ENCODE measurements around the gene DNAAF5.

The DNAAF5 gene

GRCh38 chr7:816751-817671 is 90.5 kb downstream of the DNAAF5 start:
- intact Hi-C loops (cut with DNase I), result no loop called here
- DNase-seq, result peak in 10 of 42 donors; percentile 20 to 59 (median 29)

DNA sequence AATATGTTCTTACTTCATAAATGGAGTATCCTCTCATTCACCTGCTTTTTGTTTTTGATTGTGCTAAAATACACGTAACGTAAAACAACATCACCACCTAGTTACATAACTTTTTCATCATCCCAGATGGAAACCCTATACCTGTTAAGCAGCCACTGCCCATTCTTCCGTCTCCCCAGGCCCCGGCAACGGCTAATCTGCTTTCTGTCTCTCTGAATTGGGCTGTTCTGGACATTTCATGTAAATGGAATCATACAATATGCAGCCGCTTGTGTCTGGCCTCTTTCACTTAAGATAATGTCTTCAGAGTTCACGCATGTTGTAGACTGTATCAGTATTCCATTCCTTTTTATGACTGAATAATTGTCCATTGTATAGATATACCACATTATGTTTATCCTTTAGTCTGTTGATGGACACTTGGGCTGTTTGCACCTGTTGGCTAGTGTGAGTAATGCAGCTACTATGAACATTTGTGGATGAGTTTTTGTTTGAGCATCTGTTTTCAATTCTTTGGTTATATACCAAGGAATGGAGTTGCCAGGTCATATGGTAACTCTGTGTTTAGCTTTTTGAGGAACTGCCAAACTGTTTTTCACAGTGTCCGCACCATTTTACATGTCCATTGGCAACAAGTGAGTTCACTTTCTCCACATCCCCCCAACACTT is 91.7 kb downstream of the DNAAF5 start:
- intact Hi-C loops (cut with DNase I), result no loop called here
- no peak for DNase-seq

GRCh38 chr7:820341-820740 is 93.8 kb downstream of the DNAAF5 start:
- DNase-seq, result no peak

GRCh38 chr7:821688-822087 is 95.2 kb downstream of the DNAAF5 start:
- DNase-seq, result peak in 11 of 42 donors; percentile 24 to 60 (median 47)
- intact Hi-C loops (cut with DNase I), result loop anchor here (5.0 kb wide), 1 partner anchor 41 kb away; no protein-coding TSS in a partner anchor

More at GRCh38 chr7:820341-820740, 93.8 kb downstream of the DNAAF5 start:
- intact Hi-C loops (cut with DNase I), result loop anchor here (5.0 kb wide), 1 partner anchor 42 kb away; no protein-coding TSS in a partner anchor

DNA sequence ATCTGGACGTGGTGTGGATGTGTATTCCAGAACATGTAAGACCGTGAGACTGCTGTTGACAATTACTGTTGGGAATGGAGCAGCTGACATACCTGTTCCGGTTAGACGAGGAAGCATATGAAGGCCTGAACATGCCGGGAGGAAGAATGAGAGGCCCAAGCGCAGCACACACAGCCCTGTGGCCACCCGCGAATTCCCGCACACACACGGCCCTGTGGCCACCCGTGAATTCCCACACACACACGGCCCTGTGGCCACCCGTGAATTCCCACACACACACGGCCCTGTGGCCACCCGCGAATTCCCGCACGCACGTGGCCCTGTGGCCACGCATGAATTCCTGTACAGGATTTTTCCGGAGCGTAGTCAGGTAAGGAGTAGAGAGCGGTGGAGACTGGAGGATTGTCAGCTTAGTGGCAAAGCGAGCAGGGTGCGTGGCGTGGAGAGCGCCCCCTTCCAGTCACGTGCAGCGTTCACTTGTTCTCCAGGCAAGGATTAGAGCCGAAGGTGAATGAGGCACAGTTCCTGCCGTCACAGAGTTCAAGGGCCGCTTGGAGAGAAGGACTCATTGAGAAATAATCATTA is 96.3 kb downstream of the DNAAF5 start:
- intact Hi-C loops (cut with DNase I), result loop anchor here (5.0 kb wide), 1 partner anchor 40 kb away; no protein-coding TSS in a partner anchor
- DNase-seq, result no peak

DNA sequence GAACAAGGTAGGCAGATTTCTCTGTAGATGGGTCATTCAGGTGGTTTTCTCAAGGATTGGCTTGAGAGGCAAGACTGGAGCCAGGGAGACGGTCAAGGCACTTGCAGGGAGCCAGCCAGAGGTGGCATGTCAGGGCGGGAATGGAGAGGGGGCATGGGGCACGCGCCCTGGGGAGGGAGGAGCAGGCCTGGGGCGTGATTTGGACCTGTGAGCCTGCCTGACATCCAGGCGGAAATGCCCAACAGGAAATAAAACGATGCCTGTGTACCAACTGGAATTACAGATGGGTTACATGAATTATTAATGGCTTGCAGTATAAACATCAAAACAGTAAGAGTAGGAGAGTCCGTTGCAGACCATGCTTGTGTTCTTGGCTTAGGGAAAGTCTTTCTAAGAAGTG is 97.2 kb downstream of the DNAAF5 start:
- DNase-seq, result no peak
- intact Hi-C loops (cut with DNase I), result loop anchor here (5.0 kb wide), 1 partner anchor 39 kb away; no protein-coding TSS in a partner anchor

DNA sequence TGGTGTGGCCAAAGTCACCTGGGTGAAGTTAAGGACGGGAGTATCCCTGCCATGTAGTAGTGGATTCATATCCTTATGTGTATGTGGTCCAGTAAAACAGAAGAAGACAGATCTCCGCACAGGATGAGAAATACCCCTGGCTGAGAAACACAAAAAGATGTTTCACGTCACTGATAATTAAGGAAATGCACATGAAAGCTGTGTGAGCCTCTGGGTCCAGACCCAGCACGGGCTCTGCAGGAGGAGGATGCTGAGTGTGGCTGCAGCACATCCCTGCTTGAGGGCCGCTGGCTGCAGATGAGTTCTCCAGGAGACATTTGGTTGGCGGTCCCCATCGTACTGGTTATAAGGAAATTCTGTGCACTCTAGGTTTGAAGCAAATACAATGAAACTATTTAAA is 97.6 kb downstream of the DNAAF5 start:
- no peak for DNase-seq
- intact Hi-C loops (cut with DNase I), result loop anchor here (5.0 kb wide), 1 partner anchor 38 kb away; no protein-coding TSS in a partner anchor

DNA sequence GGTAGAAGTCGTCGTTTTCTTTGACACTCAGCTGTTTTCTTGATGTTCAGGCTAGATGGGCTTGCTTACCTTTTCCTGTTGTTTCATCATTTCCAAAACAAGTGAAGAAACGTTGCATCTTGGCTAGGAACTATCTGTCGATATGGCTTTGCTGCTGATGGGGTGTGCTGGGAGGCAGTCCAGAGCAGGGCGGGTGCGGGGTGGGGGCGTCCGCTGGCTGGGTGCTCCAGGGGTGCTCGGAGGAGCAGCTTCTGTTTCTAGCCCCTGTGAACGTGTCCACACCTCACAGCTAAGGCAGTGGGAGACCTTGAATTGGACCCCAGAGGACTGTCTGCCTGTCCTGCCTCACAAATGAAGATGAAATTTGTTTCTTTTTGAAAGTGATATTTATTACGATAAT is 98.2 kb downstream of the DNAAF5 start:
- no peak for DNase-seq

GRCh38 chr7:825386-825785 is 98.9 kb downstream of the DNAAF5 start:
- intact Hi-C loops (cut with DNase I), result no loop called here
- DNase-seq, result no peak

More for the DNA sequence above, 98.2 kb downstream of the DNAAF5 start:
- intact Hi-C loops (cut with DNase I), result loop anchor here (5.0 kb wide), 1 partner anchor 38 kb away; no protein-coding TSS in a partner anchor

GRCh38 chr7:826230-826917 is 99.9 kb downstream of the DNAAF5 start:
- intact Hi-C loops (cut with DNase I), result no loop called here
- DNase-seq, result peak in 5 of 42 donors; percentile 24 to 57 (median 36)

GRCh38 chr7:828793-829561 is 102.5 kb downstream of the DNAAF5 start:
- no peak for DNase-seq
- intact Hi-C loops (cut with DNase I), result no loop called here

DNA sequence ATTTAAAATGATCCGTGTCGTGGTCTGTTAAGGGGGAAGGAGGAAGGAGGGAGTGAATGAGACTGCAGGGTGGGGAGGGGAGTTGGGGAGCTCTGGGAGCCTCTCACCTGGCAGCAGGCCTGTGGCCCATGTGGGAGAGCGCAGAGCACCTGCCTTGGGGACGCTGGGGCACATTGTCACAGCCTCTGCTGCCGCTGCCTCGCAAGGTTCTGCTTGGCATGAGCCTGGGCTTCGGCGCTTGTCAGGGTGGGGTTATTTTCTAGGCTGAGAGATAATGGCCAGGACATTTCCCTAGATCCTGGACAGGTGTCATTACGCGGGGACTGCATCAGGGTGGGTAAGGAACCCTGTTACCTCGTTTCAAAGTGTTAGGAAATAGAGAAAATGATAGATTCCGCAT is 103.6 kb downstream of the DNAAF5 start:
- DNase-seq, result no peak
- intact Hi-C loops (cut with DNase I), result no loop called here

GRCh38 chr7:831596-832166 is 105.2 kb downstream of the DNAAF5 start:
- intact Hi-C loops (cut with DNase I), result no loop called here

GRCh38 chr7:832167-832967 is 105.9 kb downstream of the DNAAF5 start, which contains the start of gene SUN1:
Gene SUN1, plus strand, starts transcription at chr7:832476. Its CDS starts 49 bp downstream, at chr7:832525.
- DNase-seq, result peak in 4 of 42 donors; percentile 23 to 53 (median 32)
- intact Hi-C loops (cut with DNase I), result no loop called here

More at GRCh38 chr7:831596-832166, 105.2 kb downstream of the DNAAF5 start:
- peak in 4 of 42 donors; percentile 32 to 63 (median 45) for DNase-seq

DNA sequence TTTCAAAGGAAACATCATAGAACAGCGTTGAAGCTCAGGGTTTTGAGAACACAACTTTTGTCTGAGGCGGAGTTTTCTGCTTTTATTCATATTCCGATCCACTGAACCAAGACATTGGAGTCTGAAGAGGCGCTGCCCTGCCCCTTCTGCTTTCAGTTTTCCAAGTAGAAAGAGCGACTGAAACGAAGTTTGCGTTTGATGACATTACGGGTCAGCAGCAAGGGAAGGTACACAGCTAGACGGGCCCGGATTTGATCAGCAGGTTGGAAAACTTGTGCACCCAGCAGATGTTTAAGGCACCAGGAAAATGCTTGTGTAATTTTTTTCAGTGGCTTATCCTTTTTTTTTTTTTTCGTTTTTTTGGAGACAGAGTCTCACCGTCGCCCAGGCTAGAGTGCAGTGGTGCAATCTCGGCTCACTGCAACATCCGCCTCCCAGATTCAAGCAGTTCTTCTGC is 106.5 kb downstream of the DNAAF5 start:
- no peak for DNase-seq
- intact Hi-C loops (cut with DNase I), result no loop called here

DNA sequence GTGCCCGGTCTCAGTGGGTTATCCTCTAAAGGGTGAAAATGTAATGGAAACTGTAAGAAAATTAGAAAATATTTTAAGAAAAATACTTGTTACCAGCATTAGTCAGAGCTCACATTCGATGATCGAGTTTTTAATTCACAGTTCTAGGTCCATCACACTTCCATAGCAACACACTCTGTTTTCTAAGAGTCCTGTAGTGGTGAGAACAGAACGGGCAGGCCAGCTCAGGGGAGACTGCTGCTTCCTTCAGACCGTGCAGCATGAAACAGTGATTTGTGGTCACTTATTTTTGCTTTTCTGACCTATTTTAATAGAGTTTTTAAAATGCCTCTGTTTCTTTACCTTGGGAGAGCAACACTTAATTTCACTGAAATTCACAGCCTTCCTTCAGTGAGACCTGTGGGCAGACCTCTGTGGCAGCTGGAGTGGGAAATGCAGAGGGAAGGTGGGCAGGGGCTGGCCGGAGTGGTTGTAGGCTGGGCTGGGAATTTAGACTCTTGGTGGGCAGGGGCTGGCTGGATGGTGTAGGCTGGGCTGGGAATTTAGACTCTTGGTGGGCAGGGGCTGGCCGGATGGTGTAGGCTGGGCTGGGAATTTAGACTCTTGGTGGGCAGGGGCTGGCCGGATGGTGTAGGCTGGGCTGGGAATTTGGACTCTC is 107.2 kb downstream of the DNAAF5 start:
- DNase-seq, result no peak
- intact Hi-C loops (cut with DNase I), result no loop called here
